NCI-H1105 (cell line): ENCODE measurements around the gene SEC62.
"Not testable (repeated sequence)": the region's sequence is repeated elsewhere in the genome, so short reads cannot be mapped to it uniquely, and the experiment has no call there.

Experiments used
- DNase-seq: peaks from one replicate; lab custom pipeline; 2025; lab: John Stamatoyannopoulos, UW

The SEC62 gene

DNA sequence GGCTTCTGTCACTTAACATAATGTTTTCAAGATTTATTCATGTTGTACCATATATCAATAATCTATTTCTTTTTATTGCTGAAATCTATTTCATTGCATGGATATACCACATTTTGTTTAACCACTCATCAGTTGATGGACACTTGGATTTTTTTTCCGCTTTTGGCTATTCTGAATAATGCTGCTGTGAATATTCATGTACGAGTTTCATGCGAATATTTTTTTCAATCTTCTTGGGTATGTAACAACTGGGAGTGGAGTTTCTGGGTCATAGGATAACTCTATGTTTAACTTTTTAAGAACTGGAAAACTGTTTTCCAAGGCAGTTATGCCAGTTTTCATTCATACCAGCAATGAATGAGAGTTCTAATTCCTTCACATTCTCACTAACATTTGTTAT, 49.5 kb downstream of the SEC62 start:
- no peak for DNase-seq

DNA sequence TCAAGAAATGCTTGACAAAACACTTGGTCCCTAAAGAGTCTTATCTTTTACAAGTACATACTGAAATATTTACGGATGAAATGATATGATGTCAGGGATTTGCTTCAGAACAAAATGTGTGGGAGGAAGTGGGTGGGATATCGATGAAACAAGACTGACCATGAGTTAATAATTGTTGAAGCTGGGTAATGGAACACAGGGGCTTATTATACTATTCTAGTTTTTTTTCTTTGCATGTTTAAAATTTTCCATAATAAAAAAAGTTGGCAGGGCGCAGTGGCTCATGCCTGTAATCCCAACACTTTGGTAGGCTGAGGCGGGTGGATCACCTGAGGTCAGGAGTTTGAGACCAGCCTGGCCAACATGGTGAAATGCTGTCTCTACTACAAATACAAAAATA, 52.7 kb downstream of the SEC62 start:
- DNase-seq: not testable (repeated sequence)

DNA sequence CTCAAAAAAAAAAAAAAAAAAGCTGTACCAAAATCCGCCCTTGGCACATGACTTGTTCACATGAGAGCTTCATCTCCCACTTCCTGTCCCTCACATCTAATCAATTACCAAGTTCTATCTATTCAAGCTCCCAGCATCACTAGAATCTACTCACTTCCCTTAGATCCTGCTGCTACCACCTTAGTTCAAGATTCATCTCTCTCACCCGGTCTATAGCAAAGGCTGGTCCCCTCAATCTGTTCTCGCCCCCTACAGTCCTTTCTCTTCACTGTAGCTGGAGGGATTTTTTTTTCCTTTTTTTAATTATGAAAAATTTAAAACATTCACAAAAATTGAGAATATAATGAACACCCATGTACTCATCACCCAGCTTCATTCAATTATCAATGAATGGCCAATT, 54.5 kb downstream of the SEC62 start:
- no peak for DNase-seq

DNA sequence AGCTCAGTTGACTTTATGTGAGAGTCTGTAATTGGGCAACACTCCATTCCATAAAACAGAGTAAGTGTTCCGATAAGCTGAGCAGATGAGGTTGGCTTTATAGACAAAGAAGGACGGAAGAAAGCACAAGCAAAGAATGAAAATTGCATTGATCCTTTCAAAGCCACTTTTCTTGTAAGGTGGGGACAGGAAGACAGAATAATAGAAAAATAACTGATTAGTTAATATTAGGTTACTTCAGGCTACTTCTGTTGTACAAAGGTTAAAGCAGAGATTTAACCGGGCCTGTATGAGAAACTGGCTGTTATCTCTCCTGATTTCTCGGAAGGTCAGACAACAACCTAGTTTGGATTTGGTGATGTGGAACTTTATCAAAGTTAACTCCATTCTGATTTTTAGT, 55.7 kb downstream of the SEC62 start:
- no peak for DNase-seq

DNA sequence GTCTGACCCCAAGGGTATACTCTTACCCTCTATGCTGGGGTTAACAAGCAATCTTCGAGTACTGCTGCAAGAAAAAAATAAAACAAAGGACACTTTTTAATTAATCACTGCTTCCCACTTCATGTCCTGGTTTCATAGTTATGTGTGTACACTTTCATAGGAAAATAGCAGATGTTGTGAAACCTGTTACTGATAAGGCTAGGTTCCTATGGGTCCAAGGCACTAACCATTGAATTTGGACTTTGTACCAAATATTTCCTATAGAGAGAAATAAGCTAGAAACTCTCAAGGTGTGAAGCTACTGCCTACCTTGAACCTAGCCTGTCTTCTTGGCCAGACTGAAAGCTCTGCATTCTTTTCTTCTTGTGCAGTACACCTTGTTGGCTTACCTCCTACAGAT, 56.6 kb downstream of the SEC62 start:
- no peak for DNase-seq

DNA sequence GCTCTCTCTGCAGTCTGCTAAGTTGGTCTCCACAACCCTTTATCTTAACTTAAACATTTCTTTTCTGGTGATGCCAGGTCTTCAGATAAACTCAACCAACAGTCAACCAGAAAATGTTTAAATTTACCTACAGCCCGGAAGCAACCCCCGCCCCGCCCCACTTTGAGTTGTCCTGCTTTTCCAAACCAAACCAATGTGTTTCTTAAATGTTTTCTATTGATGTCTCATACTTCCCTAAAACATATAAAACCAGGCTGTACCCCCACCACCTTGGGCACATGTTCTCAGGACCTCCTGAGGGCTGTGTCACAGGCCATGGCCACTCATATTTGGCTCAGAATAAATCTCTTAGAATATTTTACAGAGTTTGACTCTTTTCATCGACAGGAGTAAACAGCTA, 58.0 kb downstream of the SEC62 start:
- no peak for DNase-seq

DNA sequence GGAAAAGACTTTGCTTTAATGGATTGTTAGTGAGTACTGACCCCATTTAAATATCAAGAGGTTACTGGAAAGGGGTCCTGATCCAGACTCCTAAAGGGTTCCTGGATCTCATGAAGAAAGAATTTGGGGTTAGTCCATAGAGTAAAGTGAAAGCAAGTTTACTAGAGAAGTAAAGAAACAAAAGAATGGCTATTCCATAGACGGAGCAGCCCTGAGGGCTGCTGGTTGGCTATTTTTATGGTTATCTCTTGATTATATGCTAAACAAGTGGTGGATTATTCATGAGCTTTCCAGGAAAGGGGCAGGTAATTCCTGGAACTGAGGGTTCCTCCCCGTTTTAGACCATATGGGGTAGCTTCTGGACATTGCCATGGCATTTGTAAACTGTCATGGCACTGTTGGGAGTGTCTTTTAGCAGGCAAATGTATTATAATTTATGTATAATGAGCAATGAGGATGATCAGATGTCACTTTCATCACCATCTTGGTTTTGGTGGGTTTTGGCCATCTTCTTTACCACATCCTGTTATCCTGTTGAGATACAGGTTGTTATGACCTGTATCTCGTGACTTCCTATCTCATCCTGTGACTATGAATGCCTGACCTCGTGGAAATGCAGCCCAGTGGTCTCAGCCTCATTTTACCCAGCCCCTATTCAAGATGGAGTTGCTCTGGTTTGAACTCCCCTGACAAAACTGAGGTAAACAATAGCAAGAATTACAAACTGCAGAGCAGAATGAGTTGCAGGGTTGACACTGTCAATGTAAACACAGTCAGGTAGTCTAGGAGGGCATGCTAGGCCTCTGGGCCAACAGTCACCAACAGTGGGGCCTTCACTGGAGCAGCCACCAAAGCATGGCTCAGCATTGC, 60.9 kb downstream of the SEC62 start:
- no peak for DNase-seq

DNA sequence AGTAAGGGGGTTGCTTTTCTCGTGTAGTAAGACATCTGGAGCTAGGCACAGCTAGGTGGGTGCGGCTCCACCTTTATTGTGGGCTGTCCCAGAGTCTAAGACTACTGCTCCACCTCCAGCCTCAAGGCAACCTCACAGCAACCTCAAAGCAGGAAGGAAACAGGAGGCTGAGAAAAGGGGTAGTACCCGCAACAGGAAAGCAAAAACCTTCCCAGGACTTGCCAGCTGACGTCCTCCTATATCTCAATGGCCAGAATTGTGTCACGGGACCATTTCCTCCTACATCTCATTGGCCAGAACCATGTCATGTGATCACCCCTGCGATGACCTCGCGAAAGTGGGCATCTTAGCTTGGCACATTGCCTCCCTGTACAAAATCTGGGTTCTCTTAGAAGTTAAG, 66.9 kb downstream of the SEC62 start:
- no peak for DNase-seq

DNA sequence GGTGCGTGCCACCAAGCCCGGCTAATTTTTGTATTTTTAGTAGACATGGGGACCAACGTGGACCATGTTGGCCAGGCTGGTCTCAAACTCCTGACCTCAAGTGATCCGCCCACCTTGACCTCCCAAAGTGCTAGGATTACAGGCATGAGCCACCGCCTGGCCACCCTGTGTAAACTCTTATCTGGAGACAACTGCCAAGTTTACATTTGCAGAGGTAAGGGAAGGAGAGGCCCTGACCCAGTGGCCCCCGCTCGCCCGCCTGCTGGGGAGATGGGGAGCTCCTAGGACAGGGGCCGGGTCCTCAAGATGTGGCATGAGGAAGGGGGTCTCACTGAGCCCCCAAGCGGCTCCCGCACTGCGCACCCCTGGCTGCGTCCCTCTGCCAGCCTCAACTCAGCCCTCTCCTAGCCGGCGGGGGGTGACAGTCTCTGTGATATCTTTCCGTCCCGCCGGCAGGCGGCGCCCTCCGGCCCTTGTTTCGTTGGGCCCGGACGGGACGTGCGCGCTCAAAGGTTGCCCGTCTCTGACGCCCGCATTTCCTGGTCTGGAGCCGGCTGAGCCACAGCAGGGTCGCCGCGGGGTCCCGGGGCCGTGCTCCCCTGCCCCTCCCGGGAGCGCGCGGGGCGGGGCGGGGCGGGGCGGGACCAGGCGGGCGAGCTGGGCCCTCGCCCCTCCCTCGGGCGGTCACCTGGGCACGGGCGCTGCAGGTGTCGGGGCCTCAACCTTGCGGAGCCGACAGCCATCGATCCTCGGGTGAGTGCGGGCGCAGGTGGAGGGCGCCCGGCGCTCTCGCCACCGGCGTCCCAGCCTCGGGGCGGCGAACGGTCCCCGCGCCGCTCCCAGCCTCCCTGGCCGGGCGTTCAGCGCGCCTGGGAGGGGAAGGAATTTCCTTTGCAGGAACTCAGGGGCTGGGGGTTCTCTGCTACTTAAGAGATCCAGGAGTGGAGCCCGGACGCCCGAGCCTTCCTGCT, 71.1 kb downstream of the SEC62 start, which contains the start of gene GPR160:
Gene GPR160 (plus strand): TSS at position 533 of the 971 bp plus-strand sequence. CDS start 45,978 bp downstream, outside the sequence.
- peak; percentile 75 for DNase-seq

DNA sequence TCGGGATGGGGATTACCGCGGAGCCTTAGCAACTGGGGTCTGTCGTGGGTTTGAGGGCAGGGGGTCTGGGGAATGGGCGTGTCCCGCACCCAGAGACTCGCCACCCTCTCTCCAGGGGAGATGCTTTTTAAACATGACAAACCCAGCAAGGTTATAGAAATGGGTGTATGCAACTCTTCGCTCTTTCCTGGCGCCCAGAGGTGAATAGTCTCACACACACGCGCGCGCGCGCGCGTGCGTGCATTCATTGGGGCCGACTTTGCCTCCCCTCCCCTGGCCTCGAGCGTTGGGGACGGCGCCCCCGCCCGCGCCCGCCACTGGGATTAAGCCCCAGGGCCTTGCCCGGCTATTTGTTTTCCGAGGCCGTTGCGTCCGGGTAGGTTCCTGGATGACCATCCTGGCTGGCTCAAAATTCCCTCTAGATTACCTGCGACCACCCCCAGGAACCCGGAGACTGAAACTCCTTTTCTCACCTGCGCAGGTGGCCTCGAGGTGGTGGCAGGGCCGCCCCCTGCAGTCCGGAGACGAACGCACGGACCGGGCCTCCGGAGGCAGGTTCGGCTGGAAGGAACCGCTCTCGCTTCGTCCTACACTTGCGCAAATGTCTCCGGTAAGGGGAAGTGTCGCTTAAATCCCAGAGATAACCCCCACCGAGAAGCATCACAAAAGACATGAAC, 72.0 kb downstream of the SEC62 start:
- no peak for DNase-seq

DNA sequence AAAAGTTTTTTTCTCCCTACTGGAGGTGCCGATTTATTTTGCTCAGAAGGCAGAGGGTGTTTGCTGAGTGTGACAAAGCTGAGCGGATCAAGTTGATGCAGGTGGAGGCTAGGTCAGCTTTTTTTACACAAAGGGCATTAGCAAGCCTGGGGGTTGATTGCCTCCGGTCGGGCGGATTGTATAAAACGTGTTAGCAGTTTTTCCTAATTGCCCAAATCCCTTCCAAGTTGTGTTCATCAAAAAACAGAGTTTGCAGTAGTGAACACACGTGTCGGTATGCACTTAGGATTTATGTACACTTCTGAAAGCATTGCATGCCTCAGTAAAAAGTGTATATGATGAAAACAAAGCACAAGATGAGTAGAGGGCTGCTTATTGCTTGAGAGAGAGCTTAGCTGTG, 73.8 kb downstream of the SEC62 start:
- DNase-seq: peak; percentile 55

DNA sequence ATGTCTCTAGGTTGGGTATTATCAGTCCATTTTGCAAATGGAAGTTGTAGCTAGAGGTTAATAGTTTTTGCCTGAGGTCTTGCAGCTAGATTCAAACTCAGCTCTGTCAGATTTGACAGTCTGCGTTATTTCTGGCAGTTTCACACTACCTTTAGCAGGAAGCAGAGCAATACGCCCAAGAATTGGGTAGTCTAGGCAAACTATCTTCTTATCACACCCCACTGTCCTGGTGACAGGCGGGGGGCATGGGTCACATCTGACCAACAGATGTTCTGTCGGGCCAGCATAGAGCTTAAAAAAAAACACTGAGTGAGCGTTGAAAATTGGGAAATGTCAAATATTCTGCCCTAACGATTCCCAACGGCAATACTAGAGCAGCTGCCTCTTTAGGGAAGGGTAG, 76.9 kb downstream of the SEC62 start:
- DNase-seq: no peak

DNA sequence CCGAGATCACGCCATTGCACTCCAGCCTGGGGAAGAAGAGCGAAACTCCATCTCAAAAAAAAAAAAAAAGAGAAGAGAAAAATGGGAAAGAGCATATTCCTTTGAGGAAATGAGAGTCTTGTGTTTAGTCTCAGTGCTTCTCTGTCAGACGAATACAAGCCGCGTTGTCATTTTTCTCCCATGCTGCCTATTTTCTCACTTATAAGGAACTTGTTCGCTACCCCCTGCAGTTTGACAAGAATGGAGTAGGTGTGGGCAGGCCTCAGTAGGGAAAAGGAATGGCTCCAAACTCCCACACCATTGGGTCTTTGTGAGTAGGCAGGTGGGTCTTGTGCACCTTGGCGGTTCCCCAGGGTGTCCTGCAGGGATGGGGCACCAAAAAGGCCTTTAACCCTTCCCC, 77.7 kb downstream of the SEC62 start:
- no peak for DNase-seq

DNA sequence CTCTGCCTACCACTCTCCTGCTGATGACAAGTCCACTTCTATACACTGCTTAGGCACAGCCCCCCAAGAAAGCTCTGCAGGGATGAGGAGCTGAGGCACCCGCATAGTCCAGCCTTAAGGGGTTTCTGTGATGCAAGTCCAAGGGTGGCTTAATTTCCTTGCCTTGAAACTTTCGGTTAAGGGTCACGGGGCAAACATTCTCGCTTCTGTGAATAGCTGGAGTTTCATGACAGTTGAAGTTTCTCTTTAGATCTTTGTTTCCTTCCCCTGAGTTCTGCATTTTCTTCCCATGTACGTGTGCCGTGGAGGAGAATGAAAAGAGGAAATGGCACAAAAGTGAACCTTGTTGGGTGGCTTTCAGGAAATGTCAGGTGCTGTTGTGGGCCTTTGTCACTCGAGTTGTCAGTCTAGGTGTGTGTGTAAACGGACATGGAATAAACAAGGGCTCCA, 78.2 kb downstream of the SEC62 start:
- no peak for DNase-seq

DNA sequence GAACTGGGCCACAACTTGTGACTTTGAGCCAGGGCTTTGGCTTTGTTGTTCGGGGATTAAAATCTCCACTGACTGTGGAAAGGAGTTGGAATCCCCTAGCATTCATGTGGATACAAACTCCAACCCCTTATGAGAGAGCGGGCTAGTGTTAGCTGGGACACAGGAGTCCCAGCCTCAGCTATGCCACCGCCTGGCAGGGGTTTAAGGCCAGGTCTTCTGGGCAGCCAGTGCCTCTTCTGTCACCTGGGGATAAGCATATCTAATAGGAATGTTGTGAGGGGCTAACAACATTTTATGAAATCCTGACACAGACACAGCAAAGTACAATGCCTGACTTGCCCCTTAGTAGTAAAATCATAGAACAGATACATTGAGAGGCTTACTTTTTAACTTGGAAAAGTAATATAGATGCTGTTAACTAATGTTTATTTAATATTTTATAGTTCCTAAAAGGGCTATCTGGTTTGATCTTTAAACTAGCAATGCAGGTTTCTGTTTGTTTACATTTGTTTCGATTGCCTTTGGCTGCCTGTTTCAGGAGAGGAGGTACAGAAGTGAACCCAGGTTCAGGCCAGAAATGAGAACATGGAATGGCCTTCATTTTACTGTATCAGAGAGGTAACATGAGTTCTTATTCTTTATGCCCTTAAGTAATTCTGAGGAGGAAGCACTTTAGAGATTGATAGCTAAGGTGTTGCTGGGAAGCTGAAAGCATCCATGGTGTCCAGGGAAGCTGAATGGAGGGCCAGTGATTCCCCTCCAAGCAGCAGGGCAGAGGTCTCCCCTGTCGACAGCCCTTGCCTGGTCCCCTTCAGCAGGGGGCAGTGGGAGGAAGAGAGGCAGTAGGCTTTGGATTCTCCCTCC, 79.9 kb downstream of the SEC62 start:
- DNase-seq: no peak

DNA sequence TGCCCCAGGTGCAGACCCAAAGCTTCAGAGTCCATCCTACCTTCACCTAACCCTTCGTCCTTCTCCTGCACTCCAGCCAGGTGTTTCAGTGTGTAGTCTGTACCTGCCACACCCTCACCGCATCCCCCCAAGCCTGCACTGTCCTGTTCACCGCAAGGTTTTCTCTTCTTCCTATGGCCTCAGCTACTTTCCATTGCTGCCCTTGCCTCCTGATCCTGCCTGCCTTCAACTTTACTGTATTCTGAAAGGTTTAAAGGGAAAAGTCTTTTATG, 80.5 kb downstream of the SEC62 start:
- no peak for DNase-seq
